HEK293T (cell line): ENCODE measurements around the gene TBCEL.

Source experiments
- ARNT ChIP-seq: fragments of 450-650 bp; IDR thresholded peaks from 2 replicates; pipeline ENCODE4 v1.6.1; 2017; ENCODE audit warnings: mild to moderate bottlenecking
- BHLHE40 ChIP-seq: fragments of 450-650 bp; IDR thresholded peaks from 2 replicates; pipeline ENCODE4 v1.6.1; 2016; ENCODE audit warnings: mild to moderate bottlenecking, moderate library complexity, borderline replicate concordance
- ELF4 ChIP-seq: fragments of 450-650 bp; IDR thresholded peaks from 2 replicates; pipeline ENCODE4 v1.6.1; 2017; ENCODE audit warnings: antibody characterized with exemption
- FOXA1 ChIP-seq: fragments of 450-650 bp; IDR thresholded peaks from 2 replicates; pipeline ENCODE4 v1.6.1; 2016; ENCODE audit warnings: mild to moderate bottlenecking
- FOXK2 ChIP-seq: fragments of 450-650 bp; IDR thresholded peaks from 2 replicates; pipeline ENCODE4 v1.6.1; 2016; ENCODE audit warnings: mild to moderate bottlenecking
- FOXM1 ChIP-seq: fragments of 450-650 bp; IDR thresholded peaks from 2 replicates; pipeline ENCODE4 v1.6.1; 2017; ENCODE audit warnings: mild to moderate bottlenecking, borderline replicate concordance
- HDGF ChIP-seq: fragments of 450-650 bp; IDR thresholded peaks from 2 replicates; pipeline ENCODE4 v1.6.1; 2017; ENCODE audit warnings: antibody characterized with exemption, borderline replicate concordance
- LEF1 ChIP-seq: fragments of 450-650 bp; IDR thresholded peaks from 2 replicates; pipeline ENCODE4 v1.6.1; 2017; ENCODE audit warnings: mild to moderate bottlenecking, borderline replicate concordance
- PKNOX1 ChIP-seq: fragments of 450-650 bp; IDR thresholded peaks from 2 replicates; pipeline ENCODE4 v1.6.1; 2016
- TARDBP ChIP-seq: fragments of 450-650 bp; IDR thresholded peaks from 2 replicates; pipeline ENCODE4 v1.6.1; 2016
- ZNF384 ChIP-seq: fragments of 450-650 bp; IDR thresholded peaks from 2 replicates; pipeline ENCODE4 v1.6.1; 2016

- no peak for TF ChIP-seq FOXK2
- TF ChIP-seq BHLHE40: no peak
- no peak for TF ChIP-seq ZNF384
- no peak for TF ChIP-seq ARNT
- TF ChIP-seq FOXA1: no peak
- TF ChIP-seq LEF1: no peak
- TF ChIP-seq ELF4: no peak
- no peak for TF ChIP-seq PKNOX1
- TF ChIP-seq HDGF: no peak
- TF ChIP-seq FOXM1: no peak
- TF ChIP-seq TARDBP: no peak
Observed at GRCh38 chr11:121112498-121113455, 88.9 kb downstream of the TBCEL start.
